Measurements from ENCODE around the gene CFAP52.

The CFAP52 gene

DNA sequence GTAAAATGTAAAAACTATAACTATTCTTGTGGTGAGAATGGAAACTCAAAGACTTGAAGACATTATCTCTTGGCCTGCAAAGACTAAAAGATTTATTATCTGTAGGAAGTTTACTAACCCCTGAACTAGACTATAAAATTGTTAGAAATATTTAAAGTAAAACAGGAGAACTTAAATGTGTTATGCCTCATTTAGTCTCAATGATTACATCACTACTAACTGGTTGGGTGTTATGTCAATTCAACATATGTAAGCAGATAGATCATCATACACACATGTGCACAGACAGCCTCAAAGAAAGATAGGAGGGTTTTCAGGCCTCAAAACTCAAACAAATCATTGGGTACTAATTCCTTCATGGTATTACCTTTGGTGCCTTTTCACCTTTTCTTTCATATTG lies 8.4 kb upstream of the CFAP52 start:
- H3K79me2 ChIP-seq (ENCODE audit: insufficient read depth, low read length), result peaks cover 22% of the 10 kb centered on the region; the same call in 1 of the 2 replicates
- H3K9ac ChIP-seq (ENCODE audit: low read length), result no peak overlapping the region
- H3K36me3 ChIP-seq (ENCODE audit: low read length), result peaks cover 5% of the 10 kb centered on the region
- H3K9me2 ChIP-seq (replicated peaks; ENCODE audit: insufficient read depth, low read length), result no peaks in the 10 kb centered on the region
- no peaks in the 10 kb centered on the region for H3K27me3 ChIP-seq (ENCODE audit: low read length)
- no peak overlapping the region for H2AFZ ChIP-seq (ENCODE audit: low read depth, low read length, severe bottlenecking)
- H4K20me1 ChIP-seq (ENCODE audit: low read depth, low read length), result no peaks in the 10 kb centered on the region
- H3K4me3 ChIP-seq (ENCODE audit: insufficient read depth, low read length, poor library complexity, severe bottlenecking), result peak overlapping the region; percentile 33
- H3K4me2 ChIP-seq (ENCODE audit: low read depth, low read length, poor library complexity, severe bottlenecking), result peak overlapping the region; percentile 42
- TF ChIP-seq, protein P1, sequence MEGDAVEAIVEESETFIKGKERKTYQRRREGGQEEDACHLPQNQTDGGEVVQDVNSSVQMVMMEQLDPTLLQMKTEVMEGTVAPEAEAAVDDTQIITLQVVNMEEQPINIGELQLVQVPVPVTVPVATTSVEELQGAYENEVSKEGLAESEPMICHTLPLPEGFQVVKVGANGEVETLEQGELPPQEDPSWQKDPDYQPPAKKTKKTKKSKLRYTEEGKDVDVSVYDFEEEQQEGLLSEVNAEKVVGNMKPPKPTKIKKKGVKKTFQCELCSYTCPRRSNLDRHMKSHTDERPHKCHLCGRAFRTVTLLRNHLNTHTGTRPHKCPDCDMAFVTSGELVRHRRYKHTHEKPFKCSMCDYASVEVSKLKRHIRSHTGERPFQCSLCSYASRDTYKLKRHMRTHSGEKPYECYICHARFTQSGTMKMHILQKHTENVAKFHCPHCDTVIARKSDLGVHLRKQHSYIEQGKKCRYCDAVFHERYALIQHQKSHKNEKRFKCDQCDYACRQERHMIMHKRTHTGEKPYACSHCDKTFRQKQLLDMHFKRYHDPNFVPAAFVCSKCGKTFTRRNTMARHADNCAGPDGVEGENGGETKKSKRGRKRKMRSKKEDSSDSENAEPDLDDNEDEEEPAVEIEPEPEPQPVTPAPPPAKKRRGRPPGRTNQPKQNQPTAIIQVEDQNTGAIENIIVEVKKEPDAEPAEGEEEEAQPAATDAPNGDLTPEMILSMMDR (IDR thresholded peaks at IDR 0.05; ENCODE audit: insufficient read depth, low read length, poor library complexity, severe bottlenecking), result no peak
- no peak for TF ChIP-seq EZH2phosphoT487 (conservative IDR thresholded peaks at IDR 0.05; ENCODE audit: low read length)
- peaks cover 8% of the 10 kb centered on the region for H3F3A ChIP-seq (ENCODE audit: insufficient read depth)
- peak overlapping the region; percentile 77 for H3K27ac ChIP-seq (ENCODE audit: low read depth, low read length)
- no peaks in the 10 kb centered on the region for H3K9me3 ChIP-seq (ENCODE audit: insufficient read depth, low read length)

DNA sequence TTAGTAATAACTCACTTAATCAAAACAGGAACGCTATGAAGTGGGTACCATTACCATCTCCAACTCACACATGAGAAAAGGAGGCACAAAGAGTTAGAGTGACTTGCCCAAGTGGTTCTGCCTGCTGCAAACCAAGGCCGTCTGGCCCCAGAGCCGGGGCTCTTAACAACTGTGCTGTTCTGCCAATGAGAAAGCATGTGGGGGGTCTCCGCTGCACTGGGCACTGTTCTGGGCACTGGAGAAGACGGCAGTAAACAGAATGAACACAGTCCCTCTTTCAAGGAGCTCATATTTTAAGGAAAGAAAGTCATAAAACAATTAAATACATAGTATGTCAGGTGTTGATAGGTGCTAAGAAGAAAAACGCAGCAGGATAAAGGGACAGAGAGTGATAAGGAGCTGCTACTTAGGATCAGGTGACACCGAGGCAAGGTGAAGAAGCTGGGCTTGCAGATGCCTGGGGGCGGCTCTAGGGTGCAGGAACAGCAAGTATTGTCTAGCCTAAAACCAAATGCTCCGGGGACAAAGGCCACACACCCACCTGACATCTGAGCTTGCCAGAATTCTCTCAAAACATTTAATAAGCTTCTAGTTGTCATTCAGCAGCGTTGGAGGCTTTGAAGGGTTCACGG lies 7.4 kb upstream of the CFAP52 start:
- no peaks in the 10 kb centered on the region for H3K27me3 ChIP-seq (ENCODE audit: low read length)
- no peak overlapping the region for H3K4me3 ChIP-seq (ENCODE audit: insufficient read depth, low read length, poor library complexity, severe bottlenecking)
- H3K36me3 ChIP-seq (ENCODE audit: low read length), result peaks cover 5% of the 10 kb centered on the region
- peaks cover 8% of the 10 kb centered on the region for H3F3A ChIP-seq (ENCODE audit: insufficient read depth)
- H3K79me2 ChIP-seq (ENCODE audit: insufficient read depth, low read length), result peaks cover 24% of the 10 kb centered on the region; the same call in 1 of the 2 replicates
- H2AFZ ChIP-seq (ENCODE audit: low read depth, low read length, severe bottlenecking), result no peak overlapping the region
- H4K20me1 ChIP-seq (ENCODE audit: low read depth, low read length), result no peaks in the 10 kb centered on the region
- TF ChIP-seq, protein P1 (IDR thresholded peaks at IDR 0.05; ENCODE audit: insufficient read depth, low read length, poor library complexity, severe bottlenecking), result no peak
- no peak for TF ChIP-seq EZH2phosphoT487 (conservative IDR thresholded peaks at IDR 0.05; ENCODE audit: low read length)
- no peak overlapping the region for H3K9ac ChIP-seq (ENCODE audit: low read length)
- H3K4me2 ChIP-seq (ENCODE audit: low read depth, low read length, poor library complexity, severe bottlenecking), result no peak overlapping the region
- H3K9me3 ChIP-seq (ENCODE audit: insufficient read depth, low read length), result no peaks in the 10 kb centered on the region
- H3K9me2 ChIP-seq (replicated peaks; ENCODE audit: insufficient read depth, low read length), result no peaks in the 10 kb centered on the region
- no peak overlapping the region; the same call in 1 of the 2 replicates for H3K27ac ChIP-seq (ENCODE audit: low read depth, low read length)

DNA sequence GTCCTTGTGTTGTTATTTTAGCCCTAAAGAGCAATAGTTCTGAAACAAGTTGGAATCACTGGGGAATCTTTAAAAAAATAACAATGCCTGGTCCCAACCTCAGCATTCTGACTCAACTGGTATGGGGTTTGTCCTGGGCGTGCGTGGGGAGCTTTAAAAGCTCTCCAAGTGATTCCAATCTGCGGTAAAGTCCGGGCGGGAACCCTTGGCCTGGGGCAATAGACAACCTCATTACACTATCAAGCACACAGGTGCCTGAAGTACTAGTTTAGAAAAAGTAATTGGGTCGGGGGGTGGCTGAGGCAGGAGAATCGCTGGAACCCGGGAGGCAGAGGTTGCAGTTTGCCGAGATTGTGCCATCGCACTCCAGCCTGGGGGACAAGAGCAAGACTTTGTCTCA lies 5.2 kb upstream of the CFAP52 start:
- Histone ChIP-seq H3K9me2 (replicated peaks; ENCODE audit: insufficient read depth, low read length) (no peaks in the 10 kb centered on the region), H3K9me3 (ENCODE audit: insufficient read depth, low read length) (no peaks in the 10 kb centered on the region), H3K9ac (ENCODE audit: low read length) (no peak overlapping the region), H3K4me2 (ENCODE audit: low read depth, low read length, poor library complexity, severe bottlenecking) (no peak overlapping the region), H3K27ac (ENCODE audit: low read depth, low read length) (no peak overlapping the region), H3K36me3 (ENCODE audit: low read length) (peaks cover 5% of the 10 kb centered on the region), H4K20me1 (ENCODE audit: low read depth, low read length) (no peaks in the 10 kb centered on the region), H3F3A (ENCODE audit: insufficient read depth) (peaks cover 8% of the 10 kb centered on the region), H2AFZ (ENCODE audit: low read depth, low read length, severe bottlenecking) (no peak overlapping the region), H3K27me3 (ENCODE audit: low read length) (no peaks in the 10 kb centered on the region), H3K4me3 (ENCODE audit: insufficient read depth, low read length, poor library complexity, severe bottlenecking) (no peak overlapping the region), H3K79me2 (ENCODE audit: insufficient read depth, low read length) (peaks cover 35% of the 10 kb centered on the region)
- TF ChIP-seq, protein P1 (IDR thresholded peaks at IDR 0.05; ENCODE audit: insufficient read depth, low read length, poor library complexity, severe bottlenecking), result no peak
- TF ChIP-seq EZH2phosphoT487 (conservative IDR thresholded peaks at IDR 0.05; ENCODE audit: low read length), result no peak
